ENCODE results near the gene CNTNAP2. TPM values are rescaled to one million over a fixed set of nuclear protein-coding genes. Genes with fewer than 3 reads are reported as not detected.

The CNTNAP2 gene
- total and polyA plus RNA-seq, 2 of the 4 experiments (the other 2 are of a cell fraction), result not detected

- POLR2A ChIA-PET (ENCODE audit: unreplicated experiment), result no interaction called here
- DNase-seq, result no peak
- H3K14ac ChIP-seq (replicated peaks; ENCODE audit: low read depth, low read length), result no peak overlapping the region
- no peak overlapping the region for H3K4ac ChIP-seq (ENCODE audit: low read depth, low read length)
- no peaks in the 10 kb centered on the region for H3K79me1 ChIP-seq (ENCODE audit: low read depth in 1 of 2, low read length in 2 of 2)
- WGBS, 2 experiments (ENCODE audit: extremely low coverage in 2 of 2, insufficient read length in 1 of 2), result no CpG with 5 or more reads among the region's 1 CpG
- H3K4me3 ChIP-seq (ENCODE audit: insufficient read depth, low read depth, low read length), result no peak overlapping the region
- no peak overlapping the region for H3K56ac ChIP-seq (ENCODE audit: extremely low read depth, insufficient read depth, low read length)
- H4K91ac ChIP-seq (ENCODE audit: insufficient read depth, low read depth, low read length), result no peak overlapping the region
- H3K4me1 ChIP-seq (ENCODE audit: control insufficient read depth, insufficient read depth, low read length), result no peaks in the 10 kb centered on the region
- no peak overlapping the region for H3K9ac ChIP-seq (ENCODE audit: low read depth, low read length)
- TF ChIP-seq RAD21 (IDR thresholded peaks at IDR 0.05; ENCODE audit: low read length) (no peak), NFE2L2 (IDR thresholded peaks at IDR 0.05; ENCODE audit: low read depth, low read length) (no peak), SMC3 (IDR thresholded peaks at IDR 0.05; ENCODE audit: low read depth, low read length) (no peak), FOS (IDR thresholded peaks at IDR 0.05; ENCODE audit: low read depth, low read length) (no peak), CEBPB (IDR thresholded peaks at IDR 0.05; ENCODE audit: low read depth, low read length) (no peak), CTCF (conservative IDR thresholded peaks at IDR 0.05; ENCODE audit: low read depth, low read length) (no peak), USF2 (IDR thresholded peaks at IDR 0.05; ENCODE audit: low read depth, low read length) (no peak), CHD1 (IDR thresholded peaks at IDR 0.05; ENCODE audit: low read depth, low read length) (no peak), MXI1 (IDR thresholded peaks at IDR 0.05; ENCODE audit: borderline replicate concordance, low read depth, low read length) (no peak), RCOR1 (IDR thresholded peaks at IDR 0.05; ENCODE audit: insufficient replicate concordance, low read length) (no peak), MAFK (IDR thresholded peaks at IDR 0.05; ENCODE audit: low read depth, low read length) (no peak), RFX5 (IDR thresholded peaks at IDR 0.05; ENCODE audit: low read depth, low read length) (no peak), ELK1 (IDR thresholded peaks at IDR 0.05; ENCODE audit: borderline replicate concordance, low read depth, low read length) (no peak), POLR2A (IDR thresholded peaks at IDR 0.05; ENCODE audit: low read depth, low read length) (no peak), BHLHE40 (IDR thresholded peaks at IDR 0.05; ENCODE audit: low read depth, low read length) (no peak), MAZ (IDR thresholded peaks at IDR 0.05; ENCODE audit: borderline replicate concordance, low read depth, low read length) (no peak)
- in situ Hi-C loops (cut with MboI; ENCODE audit: low sequenced_read_pairs) (no loop called here), dilution Hi-C loops (cut with HindIII; ENCODE audit: low sequenced_read_pairs, unreplicated experiment) (no loop called here), intact Hi-C loops (cut with micrococcal nuclease) (no loop called here)
- H3K18ac ChIP-seq (ENCODE audit: low read depth, low read length), result no peak overlapping the region
- H4K5ac ChIP-seq (ENCODE audit: low read depth, low read length), result no peak overlapping the region
- no peak overlapping the region for H2BK5ac ChIP-seq (ENCODE audit: low read depth, low read length, poor library complexity, severe bottlenecking)
- no peak overlapping the region for H2BK15ac ChIP-seq (ENCODE audit: low read depth, low read length)
- BruUV-seq (replicated peaks), result no TSS peak
- no peak overlapping the region for H4K8ac ChIP-seq (ENCODE audit: low read depth in 2 of 2, low read length in 2 of 2)
- H2BK20ac ChIP-seq (ENCODE audit: low read depth, low read length), result no peak overlapping the region
- H3K9me1 ChIP-seq (ENCODE audit: insufficient read depth, low read length), result no peaks in the 10 kb centered on the region
- no peak overlapping the region for H2AFZ ChIP-seq (replicated peaks; ENCODE audit: low read length, poor library complexity)
- no peak overlapping the region for H2BK120ac ChIP-seq (ENCODE audit: low read depth, low read length)
- no peak overlapping the region for H2AK9ac ChIP-seq (replicated peaks; ENCODE audit: low read depth, low read length, poor library complexity)
- no peak overlapping the region for H3K4me2 ChIP-seq (ENCODE audit: low read depth, low read length)
- H4K20me1 ChIP-seq (ENCODE audit: insufficient read depth, low read length), result no peaks in the 10 kb centered on the region
- peaks cover 15% of the 10 kb centered on the region for H3K9me3 ChIP-seq (ENCODE audit: control insufficient read depth, insufficient read depth, low read length)
- no peak overlapping the region for H3K27ac ChIP-seq (ENCODE audit: insufficient read depth, low read length)
- H3K27me3 ChIP-seq (ENCODE audit: control insufficient read depth, insufficient read depth, low read length), result no peaks in the 10 kb centered on the region
- H3K23ac ChIP-seq (ENCODE audit: low read depth, low read length), result no peak overlapping the region
- no peaks in the 10 kb centered on the region for H3K36me3 ChIP-seq (ENCODE audit: control insufficient read depth, insufficient read depth, low read length)
- no peak for ATAC-seq (ENCODE audit: low read depth)
- no peak overlapping the region for H2AK5ac ChIP-seq (ENCODE audit: low read depth, low read length)
- CTCF ChIA-PET, result no interaction called here
Measured at GRCh38 chr7:148344406-148344805, 2227.8 kb downstream of the CNTNAP2 start.
